CD4-positive, alpha-beta T cell treated with Interleukin-17A for 4 hours (primary cell): Measurements from ENCODE around the gene ELN.
"Not testable (repeated sequence)": the region's sequence is repeated elsewhere in the genome, so short reads cannot be mapped to it uniquely, and the experiment has no call there.

ENCODE experiments used
- DNase-seq: peaks from one replicate; pipeline ENCODE4 v3.0.0-alpha.2; 2020; ENCODE audit warnings: mixed read lengths

ELN gene

DNA sequence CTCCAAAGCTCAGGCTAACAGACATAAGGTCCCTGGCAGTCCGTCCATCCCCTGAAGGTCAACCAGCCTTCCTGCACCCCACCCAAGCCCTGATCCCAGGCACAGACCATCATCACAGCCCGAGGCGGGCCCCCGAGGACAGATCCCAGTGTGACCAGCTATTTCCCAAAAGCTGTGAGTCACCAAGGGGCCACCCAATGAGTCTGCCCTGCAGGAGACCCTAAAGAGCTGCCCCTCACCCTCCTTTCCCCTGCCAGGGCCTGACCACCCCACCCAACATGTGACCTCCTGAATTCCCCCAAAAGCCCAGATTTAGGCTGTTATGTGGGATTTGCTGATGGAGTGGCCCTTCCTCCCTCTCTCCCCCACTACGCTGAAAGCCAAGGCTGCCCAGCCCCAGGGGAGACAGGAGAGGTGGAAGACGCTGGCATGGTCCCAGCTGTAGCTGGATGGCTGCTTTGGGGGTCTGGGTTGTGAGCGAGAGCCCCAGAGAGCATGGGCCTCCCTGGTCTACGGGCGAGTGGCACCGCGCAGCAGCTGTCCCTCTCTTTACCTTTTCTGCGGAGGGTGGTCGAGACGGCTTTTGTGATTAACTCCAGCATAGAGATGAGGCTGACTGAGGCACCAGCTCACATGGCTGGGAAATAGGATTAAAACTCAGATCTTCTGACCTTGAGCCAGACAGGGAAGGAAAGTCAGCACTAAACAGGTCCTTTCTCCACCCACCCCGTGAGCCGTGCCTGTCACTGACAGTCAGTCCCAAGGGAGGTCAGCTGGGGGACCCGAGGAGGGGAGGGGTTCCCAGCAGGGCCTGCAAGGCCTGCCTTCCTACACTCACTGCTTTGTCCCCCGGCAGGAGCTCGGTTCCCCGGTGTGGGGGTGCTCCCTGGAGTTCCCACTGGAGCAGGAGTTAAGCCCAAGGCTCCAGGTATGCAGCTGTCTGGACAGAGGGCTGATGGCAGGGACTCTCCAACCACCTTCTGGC, 16.7 kb downstream of the ELN start:
- no peak for DNase-seq

DNA sequence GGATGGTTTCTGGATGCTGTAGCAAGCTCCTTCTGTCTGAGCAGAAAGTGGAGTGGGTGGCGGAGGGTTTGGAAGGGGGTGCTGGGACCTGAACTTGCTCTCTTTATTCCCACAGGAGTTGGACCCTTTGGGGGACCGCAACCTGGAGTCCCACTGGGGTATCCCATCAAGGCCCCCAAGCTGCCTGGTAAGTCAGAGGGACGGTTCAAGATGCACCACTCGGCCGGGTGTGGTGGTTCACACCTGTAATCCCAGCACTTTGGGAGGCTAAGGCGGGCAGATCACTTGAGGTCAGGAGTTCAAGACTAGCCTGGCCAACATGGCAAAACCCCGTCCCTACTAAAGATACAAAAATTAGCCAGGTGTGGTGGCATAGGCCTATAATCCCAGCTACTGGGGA, 18.6 kb downstream of the ELN start:
- not testable (repeated sequence) for DNase-seq

DNA sequence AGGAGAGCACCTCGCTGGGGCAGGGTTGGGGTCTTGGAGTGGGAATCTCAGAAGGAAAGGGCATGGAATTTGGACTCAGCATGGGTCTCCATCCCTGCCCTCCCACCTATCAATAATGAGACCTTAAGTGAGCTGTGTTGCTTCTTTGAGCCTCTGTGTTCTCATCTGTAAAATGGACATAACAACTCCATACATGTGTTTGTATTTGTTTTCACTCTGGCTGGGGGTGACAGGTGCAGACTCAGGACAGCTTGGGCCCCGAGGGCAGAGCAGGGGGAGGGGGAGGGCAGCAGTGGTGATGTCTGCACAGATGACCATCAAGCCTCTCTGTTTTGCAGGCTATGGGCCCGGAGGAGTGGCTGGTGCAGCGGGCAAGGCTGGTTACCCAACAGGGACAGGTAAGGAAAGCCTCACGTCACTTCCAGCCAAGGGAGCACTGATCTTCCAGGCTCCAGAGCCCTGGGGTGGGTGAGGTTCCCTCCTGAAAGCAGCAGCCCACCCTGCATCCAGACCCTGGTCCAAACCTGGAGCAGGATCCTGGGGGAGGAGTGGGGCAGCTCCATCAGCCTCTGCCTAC, 19.9 kb downstream of the ELN start:
- DNase-seq = no peak

DNA sequence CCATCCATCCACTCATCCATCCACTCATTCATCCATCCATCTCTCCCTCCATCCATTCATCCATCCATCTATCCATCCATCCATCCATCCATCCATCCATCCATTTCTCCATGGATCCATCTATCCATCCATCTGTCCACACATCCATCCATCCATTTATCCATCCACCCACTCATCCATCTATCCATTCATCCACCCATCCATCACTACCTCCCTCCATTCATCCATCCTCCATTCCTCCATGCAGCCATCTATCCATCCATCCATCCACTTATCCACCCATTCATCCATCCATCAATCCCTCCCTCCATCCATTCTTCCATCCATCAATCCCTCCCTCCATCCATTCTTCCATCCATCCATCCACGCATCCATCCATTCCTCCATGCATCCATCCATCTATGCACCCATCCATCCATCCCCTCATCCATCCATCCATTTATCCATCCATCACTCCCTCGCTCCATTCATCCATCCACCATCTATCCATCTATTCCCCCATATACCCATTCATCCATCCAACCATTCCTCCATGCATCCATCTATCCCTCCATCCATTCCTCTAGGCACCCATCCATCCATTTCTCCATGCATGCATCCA, 21.1 kb downstream of the ELN start:
- DNase-seq = no peak

DNA sequence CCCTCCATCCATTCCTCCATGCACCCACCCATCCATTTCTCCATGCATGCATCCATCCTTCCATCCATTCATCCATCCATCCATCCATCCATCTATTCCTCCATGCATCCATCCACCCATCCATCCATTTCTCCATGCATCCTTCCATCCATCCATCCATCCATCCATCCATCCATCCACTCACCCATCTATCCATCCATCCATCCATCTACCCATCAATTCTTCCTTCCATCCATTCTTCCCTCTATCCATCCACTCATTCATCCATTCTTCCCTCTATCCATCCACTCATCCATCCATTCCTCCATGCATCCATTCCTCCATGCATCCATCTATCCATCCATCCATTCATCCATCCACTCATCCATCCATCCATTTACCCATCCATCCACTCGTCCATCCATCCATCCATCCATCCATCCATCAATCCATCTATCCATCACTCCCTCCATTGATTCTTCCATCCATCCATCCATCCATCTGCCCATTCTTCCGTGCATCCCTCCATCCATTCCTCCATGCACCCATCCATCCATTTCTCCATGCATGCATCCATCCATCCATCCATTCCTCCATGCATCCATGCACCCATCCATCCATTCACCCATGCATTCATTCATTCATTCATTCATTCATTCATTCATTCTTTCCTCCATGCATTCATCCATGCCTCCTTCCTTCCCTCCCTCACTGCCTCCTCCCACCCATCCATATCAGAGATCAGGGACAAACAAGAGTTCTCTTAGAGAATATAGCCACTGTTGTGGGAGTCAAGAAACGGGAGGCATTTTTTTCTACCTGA, 22.2 kb downstream of the ELN start:
- no peak for DNase-seq

DNA sequence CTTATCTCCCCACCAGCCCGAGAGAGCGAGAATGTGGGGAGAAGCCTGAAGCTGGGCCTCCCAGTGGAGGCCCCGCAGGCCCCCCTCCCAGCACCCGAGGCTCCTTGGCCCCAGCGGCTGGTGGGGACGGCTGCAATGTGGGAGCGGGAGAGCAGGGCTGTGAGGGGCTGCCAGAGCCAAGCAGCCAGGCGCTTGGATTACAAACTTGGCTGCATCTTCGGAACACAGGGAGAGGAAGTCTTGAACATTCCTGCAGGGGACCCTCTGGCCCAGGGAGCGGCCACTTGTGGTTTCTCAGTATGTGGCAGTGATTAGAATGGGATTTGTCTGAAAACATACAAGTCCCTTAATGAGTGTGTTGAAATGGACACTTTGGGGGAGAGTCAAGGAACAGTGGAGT, 23.2 kb downstream of the ELN start:
- no peak for DNase-seq

DNA sequence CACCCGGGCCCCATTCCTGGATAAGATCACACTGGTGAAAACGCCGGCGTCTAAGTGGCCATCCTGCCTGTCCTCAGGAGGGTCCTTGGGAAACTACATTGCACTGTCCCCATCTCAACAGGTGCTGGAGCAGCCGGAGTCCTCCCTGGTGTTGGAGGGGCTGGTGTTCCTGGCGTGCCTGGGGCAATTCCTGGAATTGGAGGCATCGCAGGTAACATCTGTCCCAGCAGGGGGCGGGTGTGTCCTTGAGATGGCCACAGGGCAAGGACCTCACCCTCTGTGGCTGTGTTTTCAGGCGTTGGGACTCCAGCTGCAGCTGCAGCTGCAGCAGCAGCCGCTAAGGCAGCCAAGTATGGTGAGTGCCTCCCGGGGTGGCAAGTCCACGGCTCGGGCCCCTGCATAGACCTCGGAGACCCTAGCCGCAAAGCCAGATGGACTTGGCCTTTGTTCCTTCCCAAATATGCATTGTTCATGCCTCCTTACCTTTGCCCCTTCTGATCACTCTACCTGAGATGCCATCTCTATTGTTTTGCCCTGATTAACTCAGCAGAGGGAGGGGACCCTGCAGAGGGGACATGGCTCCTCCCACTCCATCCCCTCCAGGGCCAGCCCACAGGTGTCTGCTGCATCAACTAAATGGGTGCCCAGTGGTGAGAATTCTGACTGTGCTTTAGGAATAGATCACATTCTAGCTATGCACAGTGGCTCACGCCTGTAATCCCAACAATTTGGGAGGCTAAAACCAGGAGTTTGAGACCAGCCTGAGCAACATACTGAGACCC, 23.8 kb downstream of the ELN start:
- DNase-seq = peak; percentile 12

DNA sequence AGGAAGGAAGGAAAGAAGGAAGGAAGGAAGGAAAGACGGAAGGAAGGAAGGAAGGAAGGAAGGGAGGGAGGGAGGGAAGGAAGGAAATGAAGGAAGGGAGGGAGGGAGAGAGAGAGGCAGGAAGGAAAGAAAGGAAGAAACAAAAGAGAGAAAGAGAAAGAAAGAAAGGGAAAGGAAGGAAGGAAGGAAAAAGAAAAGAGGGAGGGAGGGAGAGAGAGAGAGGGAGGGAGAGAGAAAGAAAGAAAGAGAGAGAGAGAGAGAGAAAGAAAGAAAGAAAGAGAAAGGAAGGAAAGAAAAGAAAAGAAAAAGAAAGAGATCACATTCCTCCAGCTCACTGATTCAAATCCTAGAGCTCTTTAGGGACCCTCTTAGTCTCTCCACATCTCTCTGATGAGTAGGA, 24.7 kb downstream of the ELN start:
- no peak for DNase-seq

DNA sequence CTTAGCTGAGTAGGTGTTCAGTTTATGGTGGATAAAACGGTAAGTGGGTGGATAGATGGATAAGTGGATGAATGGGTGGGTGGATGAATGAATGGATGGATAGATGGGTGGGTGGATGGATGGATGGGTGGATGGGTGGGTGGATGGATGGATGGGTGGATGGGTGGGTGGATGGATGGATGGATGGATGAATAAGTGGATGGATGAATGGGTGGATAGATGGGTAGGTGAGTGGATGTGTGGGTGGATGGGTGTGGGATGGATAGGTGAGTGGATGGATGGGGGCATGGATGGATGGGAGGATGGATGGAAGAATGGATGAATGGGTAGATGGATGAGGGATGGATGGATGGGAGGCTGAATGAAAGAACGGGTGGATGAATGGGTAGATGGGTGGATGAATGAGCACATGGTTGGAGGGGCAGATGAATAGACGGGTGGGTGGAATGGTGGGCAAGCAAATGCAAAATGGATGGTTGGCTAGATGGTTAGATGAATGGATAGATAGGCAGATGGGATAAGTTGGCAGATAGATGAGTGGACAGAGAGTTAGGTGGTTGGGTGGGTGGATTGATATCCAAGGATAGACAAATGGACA, 25.7 kb downstream of the ELN start:
- no peak for DNase-seq

DNA sequence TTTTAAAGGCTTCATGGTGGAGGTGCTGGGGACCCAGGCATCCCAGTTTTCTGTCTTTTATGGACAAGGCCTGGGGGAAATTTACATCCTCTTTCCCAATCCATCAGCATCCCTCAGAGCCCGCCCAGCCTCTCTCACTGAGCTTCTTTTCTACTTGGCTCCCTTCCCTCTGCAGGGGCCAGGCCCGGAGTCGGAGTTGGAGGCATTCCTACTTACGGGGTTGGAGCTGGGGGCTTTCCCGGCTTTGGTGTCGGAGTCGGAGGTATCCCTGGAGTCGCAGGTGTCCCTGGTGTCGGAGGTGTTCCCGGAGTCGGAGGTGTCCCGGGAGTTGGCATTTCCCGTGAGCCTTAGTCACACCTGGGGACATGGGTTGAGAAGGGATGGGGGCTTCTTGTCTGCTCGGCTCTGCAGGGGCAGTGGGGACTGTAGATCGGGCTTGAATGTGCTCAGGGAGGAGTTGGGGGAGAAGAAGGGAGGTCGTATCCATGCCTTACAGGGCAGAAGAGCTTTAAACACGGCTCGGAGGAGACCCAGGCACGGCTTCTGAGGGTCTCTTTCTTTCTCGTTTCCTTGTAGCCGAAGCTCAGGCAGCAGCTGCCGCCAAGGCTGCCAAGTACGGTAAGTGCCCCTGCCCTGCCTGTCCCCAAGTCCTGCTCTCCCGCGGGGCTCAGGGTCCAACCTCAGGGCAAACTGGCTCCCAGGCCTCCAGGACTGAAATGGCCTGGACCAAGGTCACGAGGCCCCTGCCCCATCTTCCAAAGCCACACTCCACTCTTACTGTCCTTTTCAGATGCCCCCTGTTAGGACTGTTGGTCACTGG, 28.3 kb downstream of the ELN start:
- DNase-seq = no peak

DNA sequence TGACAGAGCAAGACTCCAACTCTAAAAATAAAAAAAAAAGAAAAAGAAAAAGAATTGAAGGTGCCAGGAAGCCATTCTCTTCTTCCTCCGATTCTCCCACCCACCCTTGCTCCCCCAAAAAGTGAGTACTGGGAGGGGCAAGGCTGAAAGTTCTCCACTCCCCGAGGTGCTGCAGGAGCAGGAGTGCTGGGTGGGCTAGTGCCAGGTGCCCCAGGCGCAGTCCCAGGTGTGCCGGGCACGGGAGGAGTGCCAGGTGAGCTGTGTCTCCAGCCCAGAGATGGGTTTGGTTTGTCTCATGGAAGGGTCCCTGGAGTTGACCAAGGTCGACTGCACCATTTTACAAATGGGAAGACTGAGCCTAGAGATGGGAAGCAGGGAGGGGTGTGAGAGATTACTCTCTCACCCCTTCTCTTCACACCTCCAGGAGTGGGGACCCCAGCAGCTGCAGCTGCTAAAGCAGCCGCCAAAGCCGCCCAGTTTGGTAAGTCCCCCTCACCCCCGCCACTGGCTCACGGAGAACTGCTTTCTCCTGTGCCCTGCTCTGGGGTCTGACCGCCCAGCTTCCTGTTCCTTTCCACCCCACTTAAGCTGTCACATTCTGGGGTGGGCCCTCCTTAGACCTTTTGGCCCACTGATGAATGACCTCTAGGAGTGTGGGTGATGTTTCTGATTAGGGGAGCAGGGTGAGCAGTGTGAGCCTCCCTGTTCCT, 29.4 kb downstream of the ELN start:
- no peak for DNase-seq

DNA sequence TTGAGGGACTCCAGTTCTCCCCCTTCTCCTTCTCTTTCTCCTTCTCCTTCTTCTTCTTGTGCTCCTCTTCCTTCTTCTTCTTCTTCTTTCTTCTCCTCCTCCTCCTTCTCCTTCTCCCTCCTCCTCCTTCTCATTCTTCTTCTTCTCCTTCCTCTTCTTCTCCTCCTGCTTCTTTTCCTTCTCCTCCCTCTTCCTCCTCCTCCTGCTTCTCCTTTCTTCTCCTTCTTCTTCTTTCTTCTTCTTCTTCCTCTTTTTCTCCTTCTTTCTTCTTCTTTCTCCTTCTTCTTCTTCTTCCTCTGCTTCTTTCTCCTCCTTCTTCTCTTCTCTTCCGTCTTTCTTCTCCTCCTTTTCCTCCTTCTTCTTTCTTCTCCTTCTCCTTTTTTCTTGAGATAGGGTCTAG, 30.0 kb downstream of the ELN start:
- no peak for DNase-seq

DNA sequence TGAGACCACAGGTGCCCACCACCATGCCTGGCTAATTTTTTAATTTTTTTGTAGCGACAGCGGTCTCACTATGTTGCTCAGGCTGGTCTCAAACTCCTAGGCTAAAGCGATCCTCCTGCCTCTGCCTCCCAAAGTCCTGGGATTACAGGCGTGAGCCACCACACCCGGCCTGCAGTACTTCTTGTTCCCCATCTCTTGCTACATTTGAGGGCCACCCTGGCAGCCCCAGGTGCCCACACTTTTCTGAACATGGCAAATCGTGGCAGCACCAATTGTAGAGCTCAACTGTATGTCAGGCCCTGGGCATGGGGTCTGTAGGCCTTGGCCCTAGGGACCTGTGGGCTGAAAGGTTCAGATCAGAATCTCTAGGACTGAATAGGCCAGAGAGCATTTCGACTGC, 30.5 kb downstream of the ELN start:
- no peak for DNase-seq

DNA sequence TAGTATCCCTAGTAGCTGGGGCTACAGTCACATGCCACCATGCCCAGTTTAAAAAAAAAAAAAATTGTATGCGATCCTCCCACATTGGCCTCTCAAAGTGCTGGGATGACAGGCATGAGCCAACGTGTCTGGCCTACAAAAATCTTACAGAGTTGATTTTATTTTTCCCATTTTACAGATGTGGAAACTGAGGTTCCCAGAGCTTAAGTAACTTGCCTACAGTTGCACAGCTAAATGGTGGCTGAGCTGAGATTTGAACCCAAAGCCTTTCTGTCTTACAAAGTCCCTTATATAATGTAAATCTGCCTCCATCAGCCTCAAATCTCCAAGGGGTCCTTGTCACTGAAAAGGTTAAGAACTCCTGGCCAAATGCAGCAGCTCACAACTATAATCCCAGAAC, 31.1 kb downstream of the ELN start:
- DNase-seq = no peak

DNA sequence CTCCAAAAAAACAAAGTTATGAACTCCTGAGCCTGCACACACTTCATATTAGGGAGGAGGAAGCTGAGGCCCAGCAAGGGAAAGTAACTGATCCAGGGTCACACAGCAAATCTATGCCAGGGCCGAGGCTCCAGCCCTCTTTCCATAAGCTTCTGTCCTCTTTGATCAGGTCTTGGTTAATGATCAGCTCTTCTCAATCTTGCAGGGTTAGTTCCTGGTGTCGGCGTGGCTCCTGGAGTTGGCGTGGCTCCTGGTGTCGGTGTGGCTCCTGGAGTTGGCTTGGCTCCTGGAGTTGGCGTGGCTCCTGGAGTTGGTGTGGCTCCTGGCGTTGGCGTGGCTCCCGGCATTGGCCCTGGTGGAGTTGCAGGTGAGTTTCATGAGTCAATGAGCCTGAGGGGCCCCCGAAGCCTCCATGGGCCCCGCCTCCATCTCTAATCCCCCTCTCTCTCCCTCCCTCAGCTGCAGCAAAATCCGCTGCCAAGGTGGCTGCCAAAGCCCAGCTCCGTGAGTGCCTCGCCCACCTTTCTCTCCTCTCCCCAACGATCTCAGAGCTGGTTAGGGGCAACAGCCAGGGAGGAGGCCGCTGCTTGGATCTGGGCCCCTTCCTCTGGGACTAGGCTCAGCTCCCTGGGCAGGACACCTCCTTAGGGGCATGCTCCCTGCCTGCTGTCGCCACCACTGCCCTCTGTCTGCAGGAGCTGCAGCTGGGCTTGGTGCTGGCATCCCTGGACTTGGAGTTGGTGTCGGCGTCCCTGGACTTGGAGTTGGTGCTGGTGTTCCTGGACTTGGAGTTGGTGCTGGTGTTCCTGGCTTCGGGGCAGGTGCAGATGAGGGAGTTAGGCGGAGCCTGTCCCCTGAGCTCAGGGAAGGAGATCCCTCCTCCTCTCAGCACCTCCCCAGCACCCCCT, 32.0 kb downstream of the ELN start:
- DNase-seq = no peak

DNA sequence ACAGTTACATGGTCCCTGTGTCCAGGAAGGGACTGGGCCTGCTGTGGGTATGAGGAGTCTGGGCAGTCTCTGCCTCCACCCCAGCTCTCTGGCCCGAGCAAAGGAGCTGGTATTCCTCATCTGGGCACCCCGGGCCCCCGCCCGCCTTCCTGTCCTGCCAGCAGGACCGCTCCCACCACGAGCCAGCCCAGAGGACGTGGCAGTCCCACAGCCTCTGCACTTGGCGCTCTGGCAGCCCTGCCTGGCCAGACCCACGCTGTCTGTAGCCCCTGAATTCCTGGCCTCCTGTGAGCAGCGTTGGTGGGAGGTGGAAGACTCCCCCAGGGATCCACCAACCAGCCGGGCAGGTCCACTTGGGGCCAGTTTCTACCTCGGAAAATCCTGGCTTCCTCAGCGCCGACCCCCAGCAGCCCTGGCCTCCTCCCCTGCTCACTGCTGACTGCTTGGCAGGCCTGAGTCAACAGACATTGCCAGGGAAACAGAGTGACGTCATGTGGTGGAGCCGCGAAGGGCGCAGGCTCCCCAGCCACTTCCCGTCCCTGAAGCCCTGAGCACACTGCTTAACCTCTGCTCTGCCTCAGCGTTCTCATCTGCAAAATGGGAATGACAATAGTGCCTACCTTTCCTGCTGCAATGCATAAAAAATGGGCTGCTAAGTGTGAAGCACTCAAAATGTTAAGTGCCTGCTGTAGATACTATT, 34.0 kb downstream of the ELN start:
- DNase-seq = peak; percentile 66

DNA sequence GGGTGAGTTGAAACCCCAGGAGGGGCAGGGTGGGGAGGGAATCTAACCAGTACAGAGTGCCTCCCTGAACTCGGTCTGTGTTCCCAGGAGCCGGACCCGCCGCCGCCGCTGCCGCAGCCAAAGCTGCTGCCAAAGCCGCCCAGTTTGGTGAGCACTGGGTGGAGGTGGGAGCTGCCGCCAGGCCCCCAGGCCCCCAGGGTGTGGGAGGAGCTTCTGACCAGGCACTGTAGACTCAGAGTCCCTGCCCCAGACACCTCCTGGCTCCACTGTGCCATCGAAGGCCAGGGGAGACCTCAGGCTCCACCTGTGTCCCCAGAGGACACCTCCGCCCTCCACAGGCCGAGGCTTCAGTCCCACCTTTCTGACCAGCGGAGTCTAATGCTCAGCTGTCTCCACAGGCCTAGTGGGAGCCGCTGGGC, 35.3 kb downstream of the ELN start:
- DNase-seq = no peak

DNA sequence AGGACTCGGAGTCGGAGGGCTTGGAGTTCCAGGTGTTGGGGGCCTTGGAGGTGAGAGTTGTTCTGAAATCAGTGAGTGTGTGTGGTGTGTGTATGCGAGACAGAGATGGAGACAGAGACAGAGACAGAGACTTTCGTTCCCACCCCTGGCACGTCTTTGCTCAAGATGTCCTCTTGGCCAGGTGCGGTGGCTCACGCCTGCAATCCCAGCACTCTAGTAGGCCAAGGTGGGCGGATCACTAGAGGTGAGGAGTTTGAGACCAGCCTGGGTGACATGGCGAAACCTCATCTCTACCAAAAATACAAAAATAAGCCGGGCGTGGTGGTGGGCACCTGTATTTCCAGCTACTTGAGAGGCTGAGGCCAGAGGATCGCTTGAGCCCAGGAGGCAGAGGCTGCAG, 35.7 kb downstream of the ELN start:
- DNase-seq = no peak

DNA sequence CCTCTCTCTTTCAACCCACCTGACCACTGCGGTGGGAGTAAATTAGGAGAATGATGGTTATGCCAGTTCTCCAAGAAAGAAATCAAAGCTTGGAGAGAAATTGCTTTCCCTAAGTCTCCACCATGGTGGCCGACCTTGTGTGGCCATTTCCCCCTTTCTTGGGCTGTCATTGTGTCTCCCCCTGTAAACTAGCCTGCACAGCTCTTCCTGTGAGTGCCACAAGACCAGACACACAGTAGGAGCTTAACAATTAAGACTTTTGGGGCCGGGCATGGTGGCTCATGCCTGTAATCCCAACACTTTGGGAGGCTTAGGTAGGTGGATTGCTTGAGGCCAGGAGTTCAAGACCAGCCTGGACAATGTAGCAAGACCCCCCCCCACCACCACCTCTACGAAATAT, 36.7 kb downstream of the ELN start:
- DNase-seq = no peak
